ENCODE measurements around the gene GH1.
"Not testable (repeated sequence)": the region's sequence is repeated elsewhere in the genome, so short reads cannot be mapped to it uniquely, and the experiment has no call there.

GH1 gene

GRCh38 chr17:63894821-63895220 lies 23.8 kb downstream of the GH1 start:
- not testable (repeated sequence) for DNase-seq (ENCODE audit: low read depth in 2 of 2); H3K4me3 ChIP-seq (replicated peaks in 1 of 2; ENCODE audit: low read depth in 2 of 2, low read length in 2 of 2)

GRCh38 chr17:63894021-63894420 lies 24.6 kb downstream of the GH1 start:
- not testable (repeated sequence) for H3K4me3 ChIP-seq (replicated peaks in 1 of 2; ENCODE audit: low read depth in 2 of 2, low read length in 2 of 2); DNase-seq (ENCODE audit: low read depth in 2 of 2)

GRCh38 chr17:63892316-63893037 lies 26.2 kb downstream of the GH1 start:
- not testable (repeated sequence) for H3K4me3 ChIP-seq (replicated peaks in 1 of 2; ENCODE audit: low read depth in 2 of 2, low read length in 2 of 2); DNase-seq (ENCODE audit: low read depth in 2 of 2)

GRCh38 chr17:63889026-63889848 lies 29.4 kb downstream of the GH1 start:
- not testable (repeated sequence) for H3K4me3 ChIP-seq (replicated peaks in 1 of 2; ENCODE audit: low read depth in 2 of 2, low read length in 2 of 2)
- peak; percentile 35 for TF ChIP-seq CTCF (IDR thresholded peaks at IDR 0.05; ENCODE audit: low read depth, low read length)
- peak; percentile 37 to 38 for DNase-seq (ENCODE audit: low read depth in 2 of 2)

- not testable (repeated sequence) for H3K4me3 ChIP-seq (replicated peaks in 1 of 2; ENCODE audit: low read depth in 2 of 2, low read length in 2 of 2); DNase-seq (ENCODE audit: low read depth in 2 of 2)
These were observed 33.5 kb downstream of the GH1 start for GRCh38 chr17:63885119-63885518.

GRCh38 chr17:63882626-63883126 lies 36.0 kb downstream of the GH1 start:
- DNase-seq (ENCODE audit: low read depth in 2 of 2); H3K4me3 ChIP-seq (replicated peaks in 1 of 2; ENCODE audit: low read depth in 2 of 2, low read length in 2 of 2): not testable (repeated sequence)

- H3K4me3 ChIP-seq (replicated peaks in 1 of 2; ENCODE audit: low read depth in 2 of 2, low read length in 2 of 2) = no peak within 1 kb of the TSS
- peak; percentile 53 to 64 for DNase-seq (ENCODE audit: low read depth in 2 of 2)
- TF ChIP-seq CTCF (IDR thresholded peaks at IDR 0.05; ENCODE audit: low read depth, low read length) = peak; percentile 77
These were observed 36.6 kb downstream of the GH1 start, which contains the start of gene GH2 for GRCh38 chr17:63881935-63882601. Gene GH2, minus strand, starts transcription at chr17:63881944. Its CDS starts 143 bp downstream, at chr17:63881801.

- DNase-seq (ENCODE audit: low read depth in 2 of 2); H3K4me3 ChIP-seq (replicated peaks in 1 of 2; ENCODE audit: low read depth in 2 of 2, low read length in 2 of 2): not testable (repeated sequence)
- peak; percentile 3 for TF ChIP-seq CTCF (IDR thresholded peaks at IDR 0.05; ENCODE audit: low read depth, low read length)
These were observed 37.3 kb downstream of the GH1 start for GRCh38 chr17:63881337-63881736.

- no peak overlapping the region for H3K4me3 ChIP-seq (replicated peaks in 1 of 2; ENCODE audit: low read depth in 2 of 2, low read length in 2 of 2)
- no peak for TF ChIP-seq CTCF (IDR thresholded peaks at IDR 0.05; ENCODE audit: low read depth, low read length)
- no peak for DNase-seq (ENCODE audit: low read depth in 2 of 2)
These were observed 37.9 kb downstream of the GH1 start for GRCh38 chr17:63880706-63881105.

- not testable (repeated sequence) for H3K4me3 ChIP-seq (replicated peaks in 1 of 2; ENCODE audit: low read depth in 2 of 2, low read length in 2 of 2); DNase-seq (ENCODE audit: low read depth in 2 of 2)
These were observed 40.2 kb downstream of the GH1 start for GRCh38 chr17:63878413-63878812.

GRCh38 chr17:63874693-63875092 lies 43.9 kb downstream of the GH1 start:
- H3K4me3 ChIP-seq (replicated peaks in 1 of 2; ENCODE audit: low read depth in 2 of 2, low read length in 2 of 2); DNase-seq (ENCODE audit: low read depth in 2 of 2): not testable (repeated sequence)

GRCh38 chr17:63874061-63874626 lies 44.5 kb downstream of the GH1 start:
- DNase-seq (ENCODE audit: low read depth in 2 of 2); H3K4me3 ChIP-seq (replicated peaks in 1 of 2; ENCODE audit: low read depth in 2 of 2, low read length in 2 of 2): not testable (repeated sequence)
